Caco-2 (cell line): ENCODE data around the gene TIRAP. TPM values are rescaled to one million over a fixed set of nuclear protein-coding genes. Genes with fewer than 3 reads are reported as not detected.

Experiments used
- BruUV-seq: library from RNA; stranded (reverse); fragments of 400-500 nt; replicated peaks from 2 replicates; lab custom pipeline; 2021; lab: Mats Ljungman, UMichigan
- CTCF ChIA-PET: fragments of 300-600 bp; sonication (Branson Sonifier 250); formaldehyde crosslinking; loops from one replicate; lab custom pipeline; 2022; ENCODE audit warnings: antibody characterized with exemption; lab: Charles Lee
- POLR2A ChIA-PET: fragments of 300-600 bp; sonication (Branson Sonifier 250); formaldehyde crosslinking; loops from one replicate; lab custom pipeline; 2022; ENCODE audit warnings: antibody characterized with exemption; lab: Charles Lee
- DNase-seq, 2 experiments: peaks; one replicate each; pipeline versions ENCODE4 v3.0.0 to v3.0.0-alpha.2; 2020 to 2022
- H3K27me3 ChIP-seq: replicated peaks from 2 replicates; pipeline ENCODE4 v1.6.0; 2011; ENCODE audit warnings: low read length; ENCODE audit not compliant: control insufficient read depth, insufficient read depth
- H3K36me3 ChIP-seq: 2 replicates; pipeline ENCODE4 v1.5.1; 2011; ENCODE audit warnings: low read length; ENCODE audit not compliant: control insufficient read depth, insufficient read depth
- H3K4me1 ChIP-seq: fragments of 250-450 bp; sonication (Bioruptor Pico); 2 replicates; pipeline ENCODE4 v1.5.1; 2020; ENCODE audit warnings: mild to moderate bottlenecking
- H3K4me3 ChIP-seq: 2 replicates; pipeline ENCODE4 v1.5.1; 2011; ENCODE audit warnings: low read depth, mild to moderate bottlenecking, control low read depth, low read length
- H3K9me3 ChIP-seq: fragments of 250-450 bp; sonication (Bioruptor Pico); 2 replicates; pipeline ENCODE4 v1.5.1; 2020; ENCODE audit warnings: mild to moderate bottlenecking, moderate library complexity
- H3K27ac Mint-ChIP-seq: one replicate; pipeline ENCODE4 v1.8.0; 2022; ENCODE audit warnings: mixed read lengths; ENCODE audit not compliant: unreplicated experiment
- H3K27me3 Mint-ChIP-seq: one replicate; pipeline ENCODE4 v1.8.0; 2022; ENCODE audit warnings: mixed read lengths; ENCODE audit not compliant: insufficient read depth, unreplicated experiment
- H3K36me3 Mint-ChIP-seq: one replicate; pipeline ENCODE4 v1.8.0; 2022; ENCODE audit warnings: mild to moderate bottlenecking, mixed read lengths; ENCODE audit not compliant: insufficient read depth, unreplicated experiment
- H3K4me1 Mint-ChIP-seq: one replicate; pipeline ENCODE4 v1.8.0; 2022; ENCODE audit warnings: low read depth, mixed read lengths; ENCODE audit not compliant: unreplicated experiment
- H3K4me3 Mint-ChIP-seq: one replicate; pipeline ENCODE4 v1.8.0; 2022; ENCODE audit warnings: mild to moderate bottlenecking, moderate library complexity, mixed read lengths; ENCODE audit not compliant: unreplicated experiment
- H3K9me3 Mint-ChIP-seq: one replicate; pipeline ENCODE4 v1.8.0; 2022; ENCODE audit warnings: mixed read lengths; ENCODE audit not compliant: unreplicated experiment
- intact Hi-C: fragments of 100-400 bp; cut with micrococcal nuclease; formaldehyde crosslinking; loops from one replicate; pipeline ENCODE4 v1.10.0; 2022; ENCODE audit not compliant: unreplicated experiment
- total RNA-seq: library from RNA; stranded (reverse); gene quantifications from 2 replicates; pipeline ENCODE4 v1.2.3, GENCODE V29; 2022
- TF ChIP-seq, protein P1 (sequence below), 2 experiments: fragments of 200-600 bp in 1 of 2; IDR thresholded peaks; 1 replicate in 1 of 2; 2 replicates in 1 of 2; pipeline versions ENCODE4 v1.5.1 to v1.8.0; 2011 to 2022; ENCODE audit warnings: antibody characterized with exemption in 1 of 2, control low read depth in 1 of 2, inconsistent platforms in 1 of 2, low read depth in 1 of 2, low read length in 1 of 2, mild to moderate bottlenecking in 1 of 2, moderate library complexity in 1 of 2; ENCODE audit not compliant: insufficient read depth in 1 of 2, severe bottlenecking in 1 of 2, unreplicated experiment in 1 of 2

TIRAP gene
- total RNA-seq, 1 experiment from 2014 or later: 25.1 TPM

DNA sequence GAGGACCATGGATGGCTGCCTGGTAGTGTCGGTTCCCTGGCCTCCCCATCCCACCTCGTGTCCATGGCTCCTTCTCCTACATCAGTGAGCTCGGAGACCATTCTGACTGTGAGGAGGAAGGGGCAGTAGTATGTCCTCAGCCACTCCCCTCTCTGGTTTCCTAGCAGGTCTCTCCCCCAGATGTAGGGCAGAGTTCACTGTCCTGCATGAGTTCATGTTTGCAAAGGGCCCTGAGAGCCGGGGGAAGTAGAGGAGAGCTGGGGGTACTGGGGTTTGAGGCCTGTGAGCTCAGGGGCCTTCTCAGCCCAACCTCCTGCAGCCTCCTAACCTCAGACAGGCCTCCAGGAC, 54.2 kb downstream of the TIRAP start:
- intact Hi-C loops: no loop called here
- Histone ChIP-seq H3K4me3 (no peak overlapping the region), H3K9me3 (no peaks in the 10 kb centered on the region), H3K36me3 (0 out of 2 replicates have a peak, but pooled peaks cover 1% of the 10 kb centered on the region), H3K4me1 (peaks cover 17% of the 10 kb centered on the region; the same call in 1 of the 2 replicates), H3K27me3 (no peaks in the 10 kb centered on the region)
- no peaks in the 10 kb centered on the region for H3K9me3 Mint-ChIP-seq
- DNase-seq: no peak
- H3K36me3 Mint-ChIP-seq: peaks cover 10% of the 10 kb centered on the region
- no peak overlapping the region for H3K27ac Mint-ChIP-seq
- BruUV-seq: no TSS peak
- TF ChIP-seq, protein P1, sequence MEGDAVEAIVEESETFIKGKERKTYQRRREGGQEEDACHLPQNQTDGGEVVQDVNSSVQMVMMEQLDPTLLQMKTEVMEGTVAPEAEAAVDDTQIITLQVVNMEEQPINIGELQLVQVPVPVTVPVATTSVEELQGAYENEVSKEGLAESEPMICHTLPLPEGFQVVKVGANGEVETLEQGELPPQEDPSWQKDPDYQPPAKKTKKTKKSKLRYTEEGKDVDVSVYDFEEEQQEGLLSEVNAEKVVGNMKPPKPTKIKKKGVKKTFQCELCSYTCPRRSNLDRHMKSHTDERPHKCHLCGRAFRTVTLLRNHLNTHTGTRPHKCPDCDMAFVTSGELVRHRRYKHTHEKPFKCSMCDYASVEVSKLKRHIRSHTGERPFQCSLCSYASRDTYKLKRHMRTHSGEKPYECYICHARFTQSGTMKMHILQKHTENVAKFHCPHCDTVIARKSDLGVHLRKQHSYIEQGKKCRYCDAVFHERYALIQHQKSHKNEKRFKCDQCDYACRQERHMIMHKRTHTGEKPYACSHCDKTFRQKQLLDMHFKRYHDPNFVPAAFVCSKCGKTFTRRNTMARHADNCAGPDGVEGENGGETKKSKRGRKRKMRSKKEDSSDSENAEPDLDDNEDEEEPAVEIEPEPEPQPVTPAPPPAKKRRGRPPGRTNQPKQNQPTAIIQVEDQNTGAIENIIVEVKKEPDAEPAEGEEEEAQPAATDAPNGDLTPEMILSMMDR (IDR thresholded peaks at IDR 0.05; ENCODE audit: insufficient read depth in 1 of 2, low read depth in 1 of 2, low read length in 1 of 2, severe bottlenecking in 1 of 2, unreplicated experiment in 1 of 2): no peak
- H3K4me1 Mint-ChIP-seq: peaks cover 11% of the 10 kb centered on the region
- H3K4me3 Mint-ChIP-seq: no peak overlapping the region
- H3K27me3 Mint-ChIP-seq: no peaks in the 10 kb centered on the region
- CTCF ChIA-PET: interaction anchor here (1.6 kb wide), 1 partner anchor 27 kb away, joined by 3 read pairs; no protein-coding TSS in a partner anchor
- POLR2A ChIA-PET: no interaction called here

DNA sequence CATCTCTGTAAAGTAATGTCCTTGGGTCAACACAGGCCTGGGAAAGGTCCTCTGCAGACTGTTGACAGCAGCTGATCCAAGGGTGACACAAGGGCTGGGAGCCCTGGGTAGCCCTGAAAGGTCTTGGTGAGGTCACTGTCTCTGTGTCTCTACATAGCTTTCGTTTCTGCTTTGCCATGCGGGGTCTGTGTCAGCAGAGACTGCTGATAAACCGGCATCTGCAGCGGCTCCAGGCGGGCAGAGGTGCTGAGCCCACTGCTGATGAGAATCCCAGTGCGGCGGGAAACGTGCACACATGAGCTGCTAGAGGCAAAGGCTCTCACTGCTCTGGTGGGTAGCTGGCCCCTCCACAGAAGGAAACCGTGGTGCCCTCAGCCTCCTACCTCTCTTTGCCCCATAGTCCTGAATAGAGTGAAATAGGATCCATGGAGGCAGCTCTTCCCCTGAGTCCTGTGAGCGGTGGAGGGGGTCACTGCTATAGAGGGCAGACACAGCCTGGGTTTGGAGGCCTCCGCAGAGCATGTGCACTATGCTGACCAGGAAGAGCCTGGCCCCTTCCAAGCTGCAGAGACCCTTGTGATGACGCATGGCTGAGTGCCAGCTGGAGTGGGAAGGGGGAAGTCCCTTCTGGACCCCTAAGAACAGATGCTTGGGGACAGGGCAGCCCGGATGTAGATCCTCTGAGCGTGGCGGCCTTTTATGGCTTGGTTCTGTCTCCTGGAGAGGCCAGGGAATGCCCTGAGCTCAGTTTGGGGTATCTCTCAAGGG, 54.8 kb downstream of the TIRAP start:
- Histone ChIP-seq H3K36me3 (0 out of 2 replicates have a peak, but pooled peaks cover 2% of the 10 kb centered on the region), H3K27me3 (no peaks in the 10 kb centered on the region), H3K4me3 (no peak overlapping the region), H3K9me3 (no peaks in the 10 kb centered on the region), H3K4me1 (peaks cover 17% of the 10 kb centered on the region; the same call in 1 of the 2 replicates)
- Mint-ChIP-seq H3K36me3 (peaks cover 13% of the 10 kb centered on the region), H3K27ac (no peak overlapping the region), H3K4me3 (no peak overlapping the region), H3K27me3 (no peaks in the 10 kb centered on the region), H3K4me1 (peaks cover 11% of the 10 kb centered on the region), H3K9me3 (no peaks in the 10 kb centered on the region)
- ChIA-PET POLR2A (no interaction called here), CTCF (interaction anchor here (0.6 to 1.6 kb wide), 2 partner anchors 11 to 28 kb away, joined by 3 read pairs; no protein-coding TSS in a partner anchor)
- intact Hi-C loops: no loop called here
- no TSS peak for BruUV-seq
- TF ChIP-seq, protein P1 (IDR thresholded peaks at IDR 0.05; ENCODE audit: insufficient read depth in 1 of 2, low read depth in 1 of 2, low read length in 1 of 2, severe bottlenecking in 1 of 2, unreplicated experiment in 1 of 2): no peak
- no peak for DNase-seq

DNA sequence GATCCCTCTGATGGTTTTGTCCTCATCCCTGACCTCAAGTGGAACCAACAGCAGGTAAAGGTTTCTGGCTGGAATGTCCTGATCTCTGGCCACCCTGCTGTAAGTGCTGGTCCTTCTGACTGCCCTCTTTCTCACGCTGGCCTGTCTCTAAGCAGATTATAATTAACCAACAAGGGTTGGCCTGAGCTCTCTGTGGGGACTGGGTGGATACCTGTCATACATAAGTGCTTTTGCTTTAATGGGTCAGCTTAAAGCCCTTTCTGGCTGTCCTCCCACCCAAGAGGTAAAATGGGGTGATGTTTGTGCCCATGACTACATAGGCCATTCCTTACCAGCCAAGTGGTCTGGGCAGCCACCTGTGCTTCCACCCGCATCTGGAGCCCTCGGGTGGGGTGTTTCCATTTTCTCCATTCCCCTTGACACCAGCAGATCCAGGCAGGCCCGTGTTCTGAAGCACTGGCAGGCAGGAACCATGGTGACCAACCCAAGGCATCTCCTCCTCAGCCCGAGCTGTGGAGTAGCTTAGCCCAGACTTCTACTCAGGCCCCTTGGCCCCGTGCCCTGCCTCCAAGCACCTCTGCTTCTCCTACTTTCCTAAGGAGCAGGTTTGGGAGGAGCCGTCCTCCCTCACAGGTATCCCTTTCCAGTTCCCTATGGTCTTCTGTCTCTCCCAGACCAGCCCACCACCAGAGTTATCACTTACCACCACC, 55.6 kb downstream of the TIRAP start:
- Mint-ChIP-seq H3K4me1 (peaks cover 5% of the 10 kb centered on the region), H3K36me3 (peaks cover 10% of the 10 kb centered on the region)
- POLR2A ChIA-PET: no interaction called here

More for the DNA sequence above, 55.6 kb downstream of the TIRAP start:
- no peak for DNase-seq
- H3K4me1 ChIP-seq: peaks cover 11% of the 10 kb centered on the region; the same call in 1 of the 2 replicates
- no peaks in the 10 kb centered on the region for H3K27me3 Mint-ChIP-seq
- CTCF ChIA-PET: interaction anchor here (0.6 kb wide), 1 partner anchor 10 kb away, joined by 3 read pairs; no protein-coding TSS in a partner anchor
- H3K36me3 ChIP-seq: 0 out of 2 replicates have a peak, but pooled peaks cover 2% of the 10 kb centered on the region
- peak overlapping the region; percentile 21 for H3K27ac Mint-ChIP-seq
- H3K9me3 Mint-ChIP-seq: no peaks in the 10 kb centered on the region
- H3K4me3 Mint-ChIP-seq: no peak overlapping the region
- no TSS peak for BruUV-seq
- no peaks in the 10 kb centered on the region for H3K27me3 ChIP-seq
- no peaks in the 10 kb centered on the region for H3K9me3 ChIP-seq
- H3K4me3 ChIP-seq: no peak overlapping the region
- TF ChIP-seq, protein P1 (IDR thresholded peaks at IDR 0.05; ENCODE audit: insufficient read depth in 1 of 2, low read depth in 1 of 2, low read length in 1 of 2, severe bottlenecking in 1 of 2, unreplicated experiment in 1 of 2): no peak
- intact Hi-C loops: no loop called here
